H1 (cell line): ENCODE measurements around the gene SLC12A6. TPM values are rescaled to one million over a fixed set of nuclear protein-coding genes. Genes with fewer than 3 reads are reported as not detected.

ENCODE experiments used
- NANOG ChIP-seq: IDR thresholded peaks from 2 replicates; pipeline ENCODE4 v1.6.1; 2011; ENCODE audit warnings: low read length, low read depth, mild to moderate bottlenecking, inconsistent platforms; ENCODE audit not compliant: insufficient read depth, poor library complexity, severe bottlenecking
- polyA plus RNA-seq, 7 experiments: library from polyadenylated mRNA; depleted of rRNA in 3 of 7; stranded (reverse) in 5 of 7; unstranded in 2 of 7; fragments of >200 nt in 5 of 7; fragments of 200-250 nt in 2 of 7; gene quantifications; 1 replicate in 5 of 7; 2 replicates in 1 of 7; 4 replicates in 1 of 7; pipeline versions ENCODE4 v1.2.1 to v1.2.3, GENCODE V29; 2011 to 2013; ENCODE audit warnings: missing spikeins in 2 of 7, mixed read lengths in 2 of 7
- total RNA-seq: library from RNA; stranded (reverse); fragmentation: NEBNext Ultra II Directional; extraction: Animal tissue kit (Norgen Biotek cat#: 25700); gene quantifications from 2 replicates; pipeline ENCODE4 v1.2.1, GENCODE V29; 2021
- TF ChIP-seq, protein P1 (sequence below): fragments of 300-600 bp; sonication (generic); IDR thresholded peaks from 2 replicates; pipeline ENCODE4 v1.7.1; 2012; ENCODE audit warnings: low read length, moderate library complexity, mild to moderate bottlenecking, inconsistent platforms; ENCODE audit not compliant: insufficient replicate concordance

Gene SLC12A6
- total and polyA plus RNA-seq, 2 of the 8 experiments (the other 6 are each of a cell fraction or from before 2014, with no cell fraction given) = 9.2 to 11.1 TPM

DNA sequence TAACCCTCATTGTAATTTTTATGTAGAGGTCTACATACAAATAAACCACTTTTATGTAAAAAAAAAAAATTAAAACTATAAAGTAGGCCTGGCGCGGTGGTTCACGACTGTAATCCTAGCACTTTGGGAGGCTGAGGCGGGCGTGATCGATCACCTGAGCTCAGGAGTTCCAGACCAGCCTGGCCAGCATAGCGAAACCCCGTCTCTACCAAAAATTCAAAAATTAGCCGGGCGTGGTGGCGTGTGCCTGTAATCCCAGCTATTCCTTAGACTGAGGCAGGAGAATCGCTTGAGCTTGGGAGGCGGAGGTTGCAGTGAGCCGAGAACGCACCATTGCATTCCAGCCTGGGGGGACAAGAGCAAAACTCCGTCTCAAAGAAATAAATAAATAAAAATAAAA, 766 bp upstream of the SLC12A6 start (continued):
- TF ChIP-seq, protein P1, sequence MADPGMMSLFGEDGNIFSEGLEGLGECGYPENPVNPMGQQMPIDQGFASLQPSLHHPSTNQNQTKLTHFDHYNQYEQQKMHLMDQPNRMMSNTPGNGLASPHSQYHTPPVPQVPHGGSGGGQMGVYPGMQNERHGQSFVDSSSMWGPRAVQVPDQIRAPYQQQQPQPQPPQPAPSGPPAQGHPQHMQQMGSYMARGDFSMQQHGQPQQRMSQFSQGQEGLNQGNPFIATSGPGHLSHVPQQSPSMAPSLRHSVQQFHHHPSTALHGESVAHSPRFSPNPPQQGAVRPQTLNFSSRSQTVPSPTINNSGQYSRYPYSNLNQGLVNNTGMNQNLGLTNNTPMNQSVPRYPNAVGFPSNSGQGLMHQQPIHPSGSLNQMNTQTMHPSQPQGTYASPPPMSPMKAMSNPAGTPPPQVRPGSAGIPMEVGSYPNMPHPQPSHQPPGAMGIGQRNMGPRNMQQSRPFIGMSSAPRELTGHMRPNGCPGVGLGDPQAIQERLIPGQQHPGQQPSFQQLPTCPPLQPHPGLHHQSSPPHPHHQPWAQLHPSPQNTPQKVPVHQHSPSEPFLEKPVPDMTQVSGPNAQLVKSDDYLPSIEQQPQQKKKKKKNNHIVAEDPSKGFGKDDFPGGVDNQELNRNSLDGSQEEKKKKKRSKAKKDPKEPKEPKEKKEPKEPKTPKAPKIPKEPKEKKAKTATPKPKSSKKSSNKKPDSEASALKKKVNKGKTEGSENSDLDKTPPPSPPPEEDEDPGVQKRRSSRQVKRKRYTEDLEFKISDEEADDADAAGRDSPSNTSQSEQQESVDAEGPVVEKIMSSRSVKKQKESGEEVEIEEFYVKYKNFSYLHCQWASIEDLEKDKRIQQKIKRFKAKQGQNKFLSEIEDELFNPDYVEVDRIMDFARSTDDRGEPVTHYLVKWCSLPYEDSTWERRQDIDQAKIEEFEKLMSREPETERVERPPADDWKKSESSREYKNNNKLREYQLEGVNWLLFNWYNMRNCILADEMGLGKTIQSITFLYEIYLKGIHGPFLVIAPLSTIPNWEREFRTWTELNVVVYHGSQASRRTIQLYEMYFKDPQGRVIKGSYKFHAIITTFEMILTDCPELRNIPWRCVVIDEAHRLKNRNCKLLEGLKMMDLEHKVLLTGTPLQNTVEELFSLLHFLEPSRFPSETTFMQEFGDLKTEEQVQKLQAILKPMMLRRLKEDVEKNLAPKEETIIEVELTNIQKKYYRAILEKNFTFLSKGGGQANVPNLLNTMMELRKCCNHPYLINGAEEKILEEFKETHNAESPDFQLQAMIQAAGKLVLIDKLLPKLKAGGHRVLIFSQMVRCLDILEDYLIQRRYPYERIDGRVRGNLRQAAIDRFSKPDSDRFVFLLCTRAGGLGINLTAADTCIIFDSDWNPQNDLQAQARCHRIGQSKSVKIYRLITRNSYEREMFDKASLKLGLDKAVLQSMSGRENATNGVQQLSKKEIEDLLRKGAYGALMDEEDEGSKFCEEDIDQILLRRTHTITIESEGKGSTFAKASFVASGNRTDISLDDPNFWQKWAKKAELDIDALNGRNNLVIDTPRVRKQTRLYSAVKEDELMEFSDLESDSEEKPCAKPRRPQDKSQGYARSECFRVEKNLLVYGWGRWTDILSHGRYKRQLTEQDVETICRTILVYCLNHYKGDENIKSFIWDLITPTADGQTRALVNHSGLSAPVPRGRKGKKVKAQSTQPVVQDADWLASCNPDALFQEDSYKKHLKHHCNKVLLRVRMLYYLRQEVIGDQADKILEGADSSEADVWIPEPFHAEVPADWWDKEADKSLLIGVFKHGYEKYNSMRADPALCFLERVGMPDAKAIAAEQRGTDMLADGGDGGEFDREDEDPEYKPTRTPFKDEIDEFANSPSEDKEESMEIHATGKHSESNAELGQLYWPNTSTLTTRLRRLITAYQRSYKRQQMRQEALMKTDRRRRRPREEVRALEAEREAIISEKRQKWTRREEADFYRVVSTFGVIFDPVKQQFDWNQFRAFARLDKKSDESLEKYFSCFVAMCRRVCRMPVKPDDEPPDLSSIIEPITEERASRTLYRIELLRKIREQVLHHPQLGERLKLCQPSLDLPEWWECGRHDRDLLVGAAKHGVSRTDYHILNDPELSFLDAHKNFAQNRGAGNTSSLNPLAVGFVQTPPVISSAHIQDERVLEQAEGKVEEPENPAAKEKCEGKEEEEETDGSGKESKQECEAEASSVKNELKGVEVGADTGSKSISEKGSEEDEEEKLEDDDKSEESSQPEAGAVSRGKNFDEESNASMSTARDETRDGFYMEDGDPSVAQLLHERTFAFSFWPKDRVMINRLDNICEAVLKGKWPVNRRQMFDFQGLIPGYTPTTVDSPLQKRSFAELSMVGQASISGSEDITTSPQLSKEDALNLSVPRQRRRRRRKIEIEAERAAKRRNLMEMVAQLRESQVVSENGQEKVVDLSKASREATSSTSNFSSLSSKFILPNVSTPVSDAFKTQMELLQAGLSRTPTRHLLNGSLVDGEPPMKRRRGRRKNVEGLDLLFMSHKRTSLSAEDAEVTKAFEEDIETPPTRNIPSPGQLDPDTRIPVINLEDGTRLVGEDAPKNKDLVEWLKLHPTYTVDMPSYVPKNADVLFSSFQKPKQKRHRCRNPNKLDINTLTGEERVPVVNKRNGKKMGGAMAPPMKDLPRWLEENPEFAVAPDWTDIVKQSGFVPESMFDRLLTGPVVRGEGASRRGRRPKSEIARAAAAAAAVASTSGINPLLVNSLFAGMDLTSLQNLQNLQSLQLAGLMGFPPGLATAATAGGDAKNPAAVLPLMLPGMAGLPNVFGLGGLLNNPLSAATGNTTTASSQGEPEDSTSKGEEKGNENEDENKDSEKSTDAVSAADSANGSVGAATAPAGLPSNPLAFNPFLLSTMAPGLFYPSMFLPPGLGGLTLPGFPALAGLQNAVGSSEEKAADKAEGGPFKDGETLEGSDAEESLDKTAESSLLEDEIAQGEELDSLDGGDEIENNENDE = no peak
- TF ChIP-seq NANOG = no peak
- TF ChIP-seq, all 59 proteins: peak for 0
